Panc1 (cell line): ENCODE results near the gene OTUB1.

ENCODE experiments used
- POLR2AphosphoS5 ChIP-seq: IDR thresholded peaks from 2 replicates; pipeline ENCODE4 v1.6.1; 2012; ENCODE audit warnings: mild to moderate bottlenecking, low read depth, low read length, moderate library complexity
- REST ChIP-seq, 2 experiments: IDR thresholded peaks; 2 replicates each; pipeline ENCODE4 v1.6.1; 2011 to 2012; ENCODE audit warnings: low read depth in 2 of 2, control low read depth in 1 of 2, low read length in 1 of 2, mild to moderate bottlenecking in 1 of 2, moderate library complexity in 1 of 2; ENCODE audit not compliant: insufficient read depth in 1 of 2
- TF ChIP-seq, protein P1 (sequence below): fragments of 450-650 bp; IDR thresholded peaks from 2 replicates; pipeline ENCODE4 v1.5.1; 2017; ENCODE audit warnings: mild to moderate bottlenecking

- TF ChIP-seq, protein P1, sequence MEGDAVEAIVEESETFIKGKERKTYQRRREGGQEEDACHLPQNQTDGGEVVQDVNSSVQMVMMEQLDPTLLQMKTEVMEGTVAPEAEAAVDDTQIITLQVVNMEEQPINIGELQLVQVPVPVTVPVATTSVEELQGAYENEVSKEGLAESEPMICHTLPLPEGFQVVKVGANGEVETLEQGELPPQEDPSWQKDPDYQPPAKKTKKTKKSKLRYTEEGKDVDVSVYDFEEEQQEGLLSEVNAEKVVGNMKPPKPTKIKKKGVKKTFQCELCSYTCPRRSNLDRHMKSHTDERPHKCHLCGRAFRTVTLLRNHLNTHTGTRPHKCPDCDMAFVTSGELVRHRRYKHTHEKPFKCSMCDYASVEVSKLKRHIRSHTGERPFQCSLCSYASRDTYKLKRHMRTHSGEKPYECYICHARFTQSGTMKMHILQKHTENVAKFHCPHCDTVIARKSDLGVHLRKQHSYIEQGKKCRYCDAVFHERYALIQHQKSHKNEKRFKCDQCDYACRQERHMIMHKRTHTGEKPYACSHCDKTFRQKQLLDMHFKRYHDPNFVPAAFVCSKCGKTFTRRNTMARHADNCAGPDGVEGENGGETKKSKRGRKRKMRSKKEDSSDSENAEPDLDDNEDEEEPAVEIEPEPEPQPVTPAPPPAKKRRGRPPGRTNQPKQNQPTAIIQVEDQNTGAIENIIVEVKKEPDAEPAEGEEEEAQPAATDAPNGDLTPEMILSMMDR = no peak; the same call in 1 of the 2 replicates
- TF ChIP-seq POLR2AphosphoS5 (no peak), REST (IDR thresholded peaks at IDR 0.05; ENCODE audit: insufficient read depth in 1 of 2, low read depth in 2 of 2, low read length in 1 of 2) (no peak)
Observed at GRCh38 chr11:64036087-64037026, 50.1 kb downstream of the OTUB1 start.
